ENCODE measurements around the gene SYS1.

- TF ChIP-seq CTCF (IDR thresholded peaks at IDR 0.05): no peak
- TF ChIP-seq POLR2AphosphoS5 (IDR thresholded peaks at IDR 0.05): no peak
- no peak for TF ChIP-seq POLR2A (IDR thresholded peaks at IDR 0.05; ENCODE audit: low read depth)
These were observed 4.2 kb downstream of the SYS1 start for GRCh38 chr20:45367126-45367525.

Measured in esophagus muscularis mucosa (tissue), 3 donors.